A673 (cell line): ENCODE measurements around the gene CAMK2A. TPM values are rescaled to one million over a fixed set of nuclear protein-coding genes. Genes with fewer than 3 reads are reported as not detected.

ENCODE experiments used
- BruUV-seq: library from RNA; stranded (reverse); fragments of 400-500 nt; replicated peaks from 2 replicates; lab custom pipeline; 2021; lab: Mats Ljungman, UMichigan
- CTCF ChIA-PET: fragments of 300-600 bp; sonication (Branson Sonifier 250); formaldehyde crosslinking; loops from one replicate; lab custom pipeline; 2022; ENCODE audit warnings: antibody characterized with exemption; lab: Charles Lee
- POLR2A ChIA-PET: fragments of 300-600 bp; sonication (Branson Sonifier 250); formaldehyde crosslinking; loops from one replicate; lab custom pipeline; 2022; ENCODE audit warnings: antibody characterized with exemption; ENCODE audit not compliant: low non-redundant PET; lab: Charles Lee
- DNase-seq: peaks from one replicate; pipeline ENCODE4 v3.0.0-alpha.2; 2015; ENCODE audit warnings: low spot score
- H3K27ac ChIP-seq: fragments of 200-600 bp; sonication (generic); 2 replicates; pipeline ENCODE4 v1.5.1; 2016; ENCODE audit warnings: mixed run types, low read depth, mild to moderate bottlenecking, mixed read lengths, antibody characterized with exemption, low read length; ENCODE audit not compliant: poor library complexity, severe bottlenecking
- H3K27me3 ChIP-seq: fragments of 200-600 bp; sonication (generic); replicated peaks from 2 replicates; pipeline ENCODE4 v1.6.1; 2017; ENCODE audit warnings: mixed run types, low read depth, mild to moderate bottlenecking, mixed read lengths, antibody characterized with exemption, low read length; ENCODE audit not compliant: insufficient read depth, poor library complexity
- H3K36me3 ChIP-seq: fragments of 200-600 bp; sonication (generic); 2 replicates; pipeline ENCODE4 v1.6.1; 2016; ENCODE audit warnings: mixed run types, mild to moderate bottlenecking, mixed read lengths, antibody characterized with exemption, low read length; ENCODE audit not compliant: insufficient read depth, poor library complexity, severe bottlenecking
- H3K4me1 ChIP-seq: fragments of 200-600 bp; sonication (generic); 2 replicates; pipeline ENCODE4 v1.6.1; 2017; ENCODE audit warnings: mixed run types, mild to moderate bottlenecking, mixed read lengths, antibody characterized with exemption, low read length; ENCODE audit not compliant: insufficient read depth, poor library complexity, severe bottlenecking
- H3K4me3 ChIP-seq: fragments of 200-600 bp; sonication (generic); 2 replicates; pipeline ENCODE4 v1.5.1; 2016; ENCODE audit warnings: low read depth, mixed run types, mild to moderate bottlenecking, mixed read lengths, low read length; ENCODE audit not compliant: poor library complexity, severe bottlenecking
- H3K9me3 ChIP-seq: fragments of 200-600 bp; sonication (generic); 2 replicates; pipeline ENCODE4 v1.6.1; 2016; ENCODE audit warnings: mixed run types, low read depth, mild to moderate bottlenecking, mixed read lengths, antibody characterized with exemption, low read length; ENCODE audit not compliant: poor library complexity, severe bottlenecking
- CTCF ChIP-seq: fragments of 300-800, 200-600 bp; sonication (generic); conservative IDR thresholded peaks from 2 replicates; pipeline ENCODE4 v1.5.1; 2017; ENCODE audit warnings: low read depth, mild to moderate bottlenecking, antibody characterized with exemption, low read length, moderate library complexity, mixed read lengths
- EZH2 ChIP-seq: fragments of 200-600 bp; sonication (generic); IDR thresholded peaks from 2 replicates; pipeline ENCODE4 v1.6.1; 2017; ENCODE audit warnings: borderline replicate concordance, low read depth, mild to moderate bottlenecking, mixed read lengths, antibody characterized with exemption, low read length; ENCODE audit not compliant: poor library complexity, severe bottlenecking
- intact Hi-C: fragments of 100-400 bp; cut with micrococcal nuclease; formaldehyde crosslinking; loops from one replicate; pipeline ENCODE4 v1.10.0; 2022; ENCODE audit not compliant: unreplicated experiment
- total RNA-seq: library from RNA; stranded (reverse); gene quantifications from 2 replicates; pipeline ENCODE4 v1.2.3, GENCODE V29; 2021

The CAMK2A gene
- total RNA-seq, 1 experiment from 2014 or later = not detected

GRCh38 chr5:150190503-150190979 lies 99.0 kb downstream of the CAMK2A start:
- Histone ChIP-seq H3K36me3 (no peaks in the 10 kb centered on the region), H3K27me3 (peaks cover 38% of the 10 kb centered on the region), H3K27ac (no peak overlapping the region), H3K4me3 (no peak overlapping the region), H3K9me3 (no peaks in the 10 kb centered on the region), H3K4me1 (no peaks in the 10 kb centered on the region)
- BruUV-seq = no TSS peak
- no peak for DNase-seq
- ChIA-PET POLR2A (no interaction called here), CTCF (no interaction called here)
- intact Hi-C loops = no loop called here
- no peak for TF ChIP-seq EZH2

GRCh38 chr5:150189728-150190502 lies 99.7 kb downstream of the CAMK2A start, which contains the start of gene SLC6A7:
Gene SLC6A7 (plus strand): TSS chr5:150190062. CDS start chr5:150190328, 266 bp downstream.
- no peak for DNase-seq
- Histone ChIP-seq H3K4me1 (no peaks in the 10 kb centered on the region), H3K27ac (no peak within 1 kb of the TSS), H3K4me3 (no peak within 1 kb of the TSS), H3K36me3 (no peaks in the 10 kb centered on the region), H3K27me3 (peaks cover 38% of the 10 kb centered on the region), H3K9me3 (no peaks in the 10 kb centered on the region)
- TF ChIP-seq EZH2 (peak; percentile 47), CTCF (no peak)
- POLR2A ChIA-PET = no interaction called here
- no TSS peak for BruUV-seq
- CTCF ChIA-PET = no interaction called here
- intact Hi-C loops = no loop called here

GRCh38 chr5:150189326-150189725 lies 100.2 kb downstream of the CAMK2A start:
- BruUV-seq = no TSS peak

More at GRCh38 chr5:150189326-150189725, 100.2 kb downstream of the CAMK2A start:
- POLR2A ChIA-PET = no interaction called here
- no peak overlapping the region for H3K27ac ChIP-seq
- CTCF ChIA-PET = no interaction called here
- H3K27me3 ChIP-seq = peaks cover 38% of the 10 kb centered on the region
- no peak for TF ChIP-seq CTCF
- TF ChIP-seq EZH2 = peak; percentile 17
- no peaks in the 10 kb centered on the region for H3K4me1 ChIP-seq
- no peaks in the 10 kb centered on the region for H3K9me3 ChIP-seq
- H3K4me3 ChIP-seq = no peak overlapping the region
- DNase-seq = no peak
- no peaks in the 10 kb centered on the region for H3K36me3 ChIP-seq
- intact Hi-C loops = no loop called here
